ENCODE measurements around the gene CDK17.

The CDK17 gene

DNA sequence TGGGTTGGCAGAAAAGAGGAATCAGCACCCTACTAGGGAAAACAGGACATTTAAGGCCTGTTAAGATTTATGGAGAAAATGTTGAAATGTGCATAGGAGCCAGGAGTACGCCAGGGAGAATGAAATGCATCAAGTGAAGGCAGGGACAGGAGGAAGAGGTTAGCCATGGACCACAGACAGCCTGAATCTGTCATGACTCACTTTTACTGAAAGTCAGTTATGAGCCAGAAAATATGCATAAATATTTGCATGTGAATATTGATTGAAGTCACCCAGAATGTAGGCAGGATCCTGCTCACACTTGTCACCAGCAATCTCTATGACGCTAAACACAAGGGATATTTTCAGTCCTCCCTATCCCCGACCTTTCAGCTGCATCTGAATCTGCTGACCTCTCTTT is 25.1 kb upstream of the CDK17 start:
- TF ChIP-seq SIN3A (IDR thresholded peaks at IDR 0.05; ENCODE audit: borderline replicate concordance, insufficient read depth, low read length) (no peak), FOXP2 (optimal IDR thresholded peaks at IDR 0.05; ENCODE audit: borderline replicate concordance, extremely low read depth, extremely low read length, insufficient read depth) (no peak), TAF1 (IDR thresholded peaks at IDR 0.05; ENCODE audit: borderline replicate concordance, insufficient read depth, low read length) (no peak), POLR2AphosphoS5 (IDR thresholded peaks at IDR 0.05; ENCODE audit: low read depth, low read length) (no peak)
- TF ChIP-seq, protein P1, sequence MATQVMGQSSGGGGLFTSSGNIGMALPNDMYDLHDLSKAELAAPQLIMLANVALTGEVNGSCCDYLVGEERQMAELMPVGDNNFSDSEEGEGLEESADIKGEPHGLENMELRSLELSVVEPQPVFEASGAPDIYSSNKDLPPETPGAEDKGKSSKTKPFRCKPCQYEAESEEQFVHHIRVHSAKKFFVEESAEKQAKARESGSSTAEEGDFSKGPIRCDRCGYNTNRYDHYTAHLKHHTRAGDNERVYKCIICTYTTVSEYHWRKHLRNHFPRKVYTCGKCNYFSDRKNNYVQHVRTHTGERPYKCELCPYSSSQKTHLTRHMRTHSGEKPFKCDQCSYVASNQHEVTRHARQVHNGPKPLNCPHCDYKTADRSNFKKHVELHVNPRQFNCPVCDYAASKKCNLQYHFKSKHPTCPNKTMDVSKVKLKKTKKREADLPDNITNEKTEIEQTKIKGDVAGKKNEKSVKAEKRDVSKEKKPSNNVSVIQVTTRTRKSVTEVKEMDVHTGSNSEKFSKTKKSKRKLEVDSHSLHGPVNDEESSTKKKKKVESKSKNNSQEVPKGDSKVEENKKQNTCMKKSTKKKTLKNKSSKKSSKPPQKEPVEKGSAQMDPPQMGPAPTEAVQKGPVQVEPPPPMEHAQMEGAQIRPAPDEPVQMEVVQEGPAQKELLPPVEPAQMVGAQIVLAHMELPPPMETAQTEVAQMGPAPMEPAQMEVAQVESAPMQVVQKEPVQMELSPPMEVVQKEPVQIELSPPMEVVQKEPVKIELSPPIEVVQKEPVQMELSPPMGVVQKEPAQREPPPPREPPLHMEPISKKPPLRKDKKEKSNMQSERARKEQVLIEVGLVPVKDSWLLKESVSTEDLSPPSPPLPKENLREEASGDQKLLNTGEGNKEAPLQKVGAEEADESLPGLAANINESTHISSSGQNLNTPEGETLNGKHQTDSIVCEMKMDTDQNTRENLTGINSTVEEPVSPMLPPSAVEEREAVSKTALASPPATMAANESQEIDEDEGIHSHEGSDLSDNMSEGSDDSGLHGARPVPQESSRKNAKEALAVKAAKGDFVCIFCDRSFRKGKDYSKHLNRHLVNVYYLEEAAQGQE (IDR thresholded peaks at IDR 0.05; ENCODE audit: insufficient read depth in 1 of 2, low read depth in 2 of 2, low read length in 2 of 2) = no peak

DNA sequence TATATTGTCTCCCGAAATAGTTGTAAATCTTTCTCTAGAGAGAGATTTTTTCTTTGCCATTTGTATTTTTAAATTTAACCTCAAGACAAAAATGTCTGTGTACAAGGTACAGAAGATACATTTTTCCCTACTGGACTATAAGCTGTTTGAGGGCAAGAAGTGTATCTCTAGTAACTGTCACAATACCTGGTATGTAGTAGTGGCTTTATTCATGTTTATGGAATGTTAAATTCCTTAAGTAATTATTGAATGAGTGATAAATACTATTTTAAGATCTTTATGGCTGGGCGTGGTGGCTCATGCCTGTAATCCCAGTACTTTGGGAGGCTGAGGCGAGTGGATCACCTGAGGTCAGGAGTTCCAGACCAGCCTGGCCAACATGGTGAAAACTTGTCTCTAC is 24.4 kb upstream of the CDK17 start:
- TF ChIP-seq TAF1 (IDR thresholded peaks at IDR 0.05; ENCODE audit: borderline replicate concordance, insufficient read depth, low read length) = no peak

DNA sequence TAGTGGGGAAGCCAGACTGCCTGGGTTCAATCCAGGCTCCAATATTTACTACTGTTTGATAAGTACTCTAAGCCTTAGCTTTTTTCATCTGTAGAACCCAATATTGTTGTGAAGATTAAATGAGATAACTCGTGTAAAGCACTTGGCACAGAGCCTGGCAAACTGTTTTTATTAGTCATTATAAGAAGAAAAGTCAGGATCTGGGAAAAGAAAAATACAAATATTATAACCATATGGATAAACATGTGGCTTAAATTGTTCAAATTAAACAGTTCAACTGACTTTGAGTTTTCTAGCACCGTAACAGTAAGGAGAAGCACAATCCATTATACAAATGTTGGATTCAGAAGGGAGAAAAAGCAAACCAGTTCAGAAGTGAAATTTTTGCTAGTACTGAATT is 22.0 kb upstream of the CDK17 start:
- TF ChIP-seq, protein P1 (IDR thresholded peaks at IDR 0.05; ENCODE audit: insufficient read depth in 1 of 2, low read depth in 2 of 2, low read length in 2 of 2) = no peak
- TF ChIP-seq SIN3A (IDR thresholded peaks at IDR 0.05; ENCODE audit: borderline replicate concordance, insufficient read depth, low read length) (no peak), POLR2AphosphoS5 (IDR thresholded peaks at IDR 0.05; ENCODE audit: low read depth, low read length) (no peak), FOXP2 (optimal IDR thresholded peaks at IDR 0.05; ENCODE audit: borderline replicate concordance, extremely low read depth, extremely low read length, insufficient read depth) (no peak), TAF1 (IDR thresholded peaks at IDR 0.05; ENCODE audit: borderline replicate concordance, insufficient read depth, low read length) (no peak)

DNA sequence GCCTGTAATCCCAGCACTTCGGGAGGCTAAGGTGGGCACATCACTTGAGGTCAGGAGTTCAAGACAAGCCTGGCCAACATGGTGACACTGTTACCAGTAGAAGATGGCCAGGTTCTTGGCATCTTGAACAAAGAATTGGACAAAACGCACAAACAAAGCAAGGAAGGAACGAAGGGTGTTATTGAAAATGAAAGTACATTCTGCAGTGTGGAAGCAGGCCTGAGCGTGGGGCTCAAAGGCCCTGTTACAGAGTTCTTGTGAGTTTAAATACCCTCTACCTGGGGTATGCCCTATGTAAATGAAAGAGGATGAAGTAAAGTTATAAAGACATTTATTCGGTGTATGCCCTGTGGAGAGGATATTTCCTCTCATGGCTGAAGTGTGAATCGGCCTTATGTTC is 20.8 kb upstream of the CDK17 start:
- TF ChIP-seq TAF1 (IDR thresholded peaks at IDR 0.05; ENCODE audit: borderline replicate concordance, insufficient read depth, low read length) = no peak
- TF ChIP-seq SIN3A (IDR thresholded peaks at IDR 0.05; ENCODE audit: borderline replicate concordance, insufficient read depth, low read length) = no peak
- TF ChIP-seq FOXP2 (optimal IDR thresholded peaks at IDR 0.05; ENCODE audit: borderline replicate concordance, extremely low read depth, extremely low read length, insufficient read depth) = no peak
- TF ChIP-seq, protein P1 (IDR thresholded peaks at IDR 0.05; ENCODE audit: insufficient read depth in 1 of 2, low read depth in 2 of 2, low read length in 2 of 2) = no peak
- TF ChIP-seq POLR2AphosphoS5 (IDR thresholded peaks at IDR 0.05; ENCODE audit: low read depth, low read length) = no peak

DNA sequence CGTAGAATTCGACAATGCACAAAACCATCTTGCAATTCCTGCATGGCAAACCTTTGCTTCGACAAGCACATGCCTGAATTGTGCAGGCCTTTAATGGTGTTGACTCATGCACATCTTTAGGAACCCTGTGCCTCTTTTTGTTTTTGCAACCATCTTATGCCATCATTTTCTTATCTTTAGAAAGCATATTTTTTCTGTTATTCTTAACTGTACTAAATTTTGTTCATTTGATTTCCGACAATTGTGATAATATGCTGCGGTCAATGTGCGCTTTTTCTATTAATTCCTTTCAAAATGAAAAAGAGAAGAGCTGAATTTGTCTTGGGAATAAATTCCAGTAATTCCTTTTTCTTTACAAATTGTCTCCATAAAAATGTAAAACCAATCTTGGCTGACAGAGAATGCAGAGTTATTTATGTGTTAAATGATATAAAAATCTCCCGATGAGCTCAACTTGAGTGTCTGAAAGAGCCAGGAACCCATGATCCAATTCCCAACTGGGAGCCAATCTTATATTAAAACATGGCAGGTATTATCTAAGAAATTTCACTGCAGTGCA is 20.1 kb upstream of the CDK17 start:
- TF ChIP-seq, protein P1 (IDR thresholded peaks at IDR 0.05; ENCODE audit: insufficient read depth in 1 of 2, low read depth in 2 of 2, low read length in 2 of 2) = no peak
- no peak for TF ChIP-seq TAF1 (IDR thresholded peaks at IDR 0.05; ENCODE audit: borderline replicate concordance, insufficient read depth, low read length)
- no peak for TF ChIP-seq FOXP2 (optimal IDR thresholded peaks at IDR 0.05; ENCODE audit: borderline replicate concordance, extremely low read depth, extremely low read length, insufficient read depth)
